ENCODE data around the gene VTI1B.
"Not testable (repeated sequence)": the region's sequence is repeated elsewhere in the genome, so short reads cannot be mapped to it uniquely, and the experiment has no call there.

The VTI1B gene

DNA sequence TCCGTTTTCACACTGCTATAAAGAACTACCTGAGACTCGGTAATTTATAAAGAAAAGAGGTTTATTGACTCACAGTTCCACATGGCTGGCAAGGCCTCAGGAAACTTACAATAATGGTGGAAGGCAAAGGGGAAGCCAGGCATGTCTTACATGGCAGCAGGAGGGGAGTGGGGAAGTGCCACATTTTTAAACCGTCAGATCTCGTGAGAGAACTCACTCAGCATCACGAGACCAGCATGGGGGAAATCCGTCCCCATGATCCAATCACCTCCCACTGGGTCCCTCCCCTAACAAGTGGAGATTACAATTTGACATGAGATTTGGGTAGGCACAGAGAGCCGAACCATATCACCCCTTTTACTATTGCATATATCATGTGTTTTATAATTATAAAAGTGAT lies 72.4 kb downstream of the VTI1B start:
- DNase-seq (ENCODE audit: low read depth): no peak

DNA sequence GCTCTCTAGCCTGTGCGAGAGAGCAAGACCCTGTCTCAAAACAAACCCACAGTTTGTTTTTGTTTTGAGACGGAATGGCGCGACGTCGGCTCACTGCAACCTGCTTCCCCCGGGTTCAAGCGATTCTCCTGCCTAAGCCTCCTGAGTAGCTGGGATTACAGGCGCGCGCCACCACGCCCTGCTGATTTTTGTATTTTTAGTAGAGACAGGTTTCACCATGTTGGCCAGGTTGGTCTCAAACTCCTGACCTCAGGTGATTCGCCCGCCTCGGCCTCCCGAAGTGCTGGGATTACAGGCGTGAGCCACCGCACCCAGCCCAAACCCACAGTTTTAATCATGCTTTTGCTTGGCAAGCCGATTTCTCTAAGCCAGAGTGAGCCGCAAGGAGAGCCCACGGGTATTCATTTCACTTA lies 73.9 kb downstream of the VTI1B start:
- not testable (repeated sequence) for DNase-seq (ENCODE audit: low read depth)
- peak overlapping the region; percentile 87 for H3K4me3 ChIP-seq (ENCODE audit: low read length)

More for the DNA sequence above, 72.4 kb downstream of the VTI1B start:
- no peak overlapping the region for H3K4me3 ChIP-seq (ENCODE audit: low read length)
- TF ChIP-seq, protein P1, sequence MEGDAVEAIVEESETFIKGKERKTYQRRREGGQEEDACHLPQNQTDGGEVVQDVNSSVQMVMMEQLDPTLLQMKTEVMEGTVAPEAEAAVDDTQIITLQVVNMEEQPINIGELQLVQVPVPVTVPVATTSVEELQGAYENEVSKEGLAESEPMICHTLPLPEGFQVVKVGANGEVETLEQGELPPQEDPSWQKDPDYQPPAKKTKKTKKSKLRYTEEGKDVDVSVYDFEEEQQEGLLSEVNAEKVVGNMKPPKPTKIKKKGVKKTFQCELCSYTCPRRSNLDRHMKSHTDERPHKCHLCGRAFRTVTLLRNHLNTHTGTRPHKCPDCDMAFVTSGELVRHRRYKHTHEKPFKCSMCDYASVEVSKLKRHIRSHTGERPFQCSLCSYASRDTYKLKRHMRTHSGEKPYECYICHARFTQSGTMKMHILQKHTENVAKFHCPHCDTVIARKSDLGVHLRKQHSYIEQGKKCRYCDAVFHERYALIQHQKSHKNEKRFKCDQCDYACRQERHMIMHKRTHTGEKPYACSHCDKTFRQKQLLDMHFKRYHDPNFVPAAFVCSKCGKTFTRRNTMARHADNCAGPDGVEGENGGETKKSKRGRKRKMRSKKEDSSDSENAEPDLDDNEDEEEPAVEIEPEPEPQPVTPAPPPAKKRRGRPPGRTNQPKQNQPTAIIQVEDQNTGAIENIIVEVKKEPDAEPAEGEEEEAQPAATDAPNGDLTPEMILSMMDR (conservative IDR thresholded peaks at IDR 0.05; ENCODE audit: low read depth, low read length): no peak

DNA sequence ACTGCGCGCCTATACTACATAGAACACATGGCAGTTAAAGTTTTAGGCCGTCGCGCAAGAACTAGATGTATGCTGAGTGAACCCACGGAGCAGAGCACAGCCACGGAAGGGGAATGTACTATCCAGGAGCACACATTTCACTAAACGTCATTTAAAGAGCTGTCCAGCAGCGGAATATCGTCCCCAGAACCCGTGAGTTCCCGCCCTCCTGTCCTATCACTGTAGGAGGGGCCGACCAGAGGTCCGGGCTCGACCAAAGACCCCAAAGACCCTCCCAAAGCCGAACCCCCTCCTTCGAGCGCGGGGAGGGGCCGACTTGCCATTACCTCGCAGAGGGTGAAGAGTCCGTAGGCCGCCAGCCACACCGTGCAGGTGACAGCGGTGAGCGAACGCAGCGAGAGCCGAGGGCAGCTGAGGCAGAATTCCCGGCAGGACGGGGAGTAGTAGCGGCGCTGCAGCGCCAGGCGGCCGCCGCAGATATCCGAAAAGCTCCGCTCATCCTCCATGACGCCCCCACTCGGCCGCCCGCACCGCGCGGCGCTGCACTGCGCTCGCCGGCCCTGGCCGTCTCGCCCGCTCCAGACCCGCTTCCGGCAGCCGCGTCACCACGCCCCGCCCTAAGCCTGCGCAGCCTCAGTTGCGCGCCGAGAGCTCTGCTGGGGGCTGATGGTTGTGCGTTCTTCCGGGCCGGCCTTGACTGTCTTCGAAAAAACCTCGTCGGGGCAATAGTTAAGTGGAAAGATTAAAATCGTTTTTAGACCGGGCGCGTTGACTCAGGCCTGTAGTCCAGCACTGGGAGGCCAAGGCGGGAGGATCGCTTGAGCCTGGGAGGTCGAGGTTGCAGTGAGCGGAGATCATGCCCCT lies 74.5 kb downstream of the VTI1B start, which contains the start of gene PIGH:
TSS of gene PIGH (minus strand) at position 571 of the 864 bp plus-strand sequence. CDS start at position 506, 65 bp downstream.
- DNase-seq (ENCODE audit: low read depth): no peak
- TF ChIP-seq, protein P1 (conservative IDR thresholded peaks at IDR 0.05; ENCODE audit: low read depth, low read length): peak; percentile 56
- H3K4me3 ChIP-seq (ENCODE audit: low read length): peak within 1 kb of the TSS; percentile 87

All from retinal pigment epithelial cell (primary cell).